ENCODE results near the gene TGM1. TPM values are rescaled to one million over a fixed set of nuclear protein-coding genes. Genes with fewer than 3 reads are reported as not detected.

The TGM1 gene
- total and polyA plus RNA-seq, 10 of the 15 experiments (the other 5 are each of a cell fraction or from before 2014, with no cell fraction given), result 0.05 to 5.9 (median 1.8) TPM

GRCh38 chr14:24285351-24285750 is 22.4 kb upstream of the TGM1 start:
- Histone ChIP-seq H3K36me3 (ENCODE audit: control insufficient read depth in 2 of 2, insufficient read depth in 2 of 2, low read length in 1 of 2) (peaks cover 4 to 5% of the 10 kb centered on the region in 2 experiments; a peak in 3 of 4 replicates), H3K4me1 (ENCODE audit: control insufficient read depth, insufficient read depth, low read length) (peaks cover 11% of the 10 kb centered on the region), H4K20me1 (ENCODE audit: control insufficient read depth, insufficient read depth) (no peaks in the 10 kb centered on the region), H3K79me2 (ENCODE audit: control insufficient read depth, insufficient read depth, low read length) (no peaks in the 10 kb centered on the region), H3K4me2 (ENCODE audit: control insufficient read depth, insufficient read depth) (no peak overlapping the region), H3K9me3 (replicated peaks; ENCODE audit: control insufficient read depth, insufficient read depth, low read length) (no peaks in the 10 kb centered on the region), H3K27me3 (replicated peaks in 1 of 2; ENCODE audit: control insufficient read depth in 2 of 2, insufficient read depth in 2 of 2, low read length in 1 of 2) (no peaks in the 10 kb centered on the region), H3K4me3 (no peak overlapping the region), H2AFZ (ENCODE audit: control insufficient read depth, low read depth, low read length) (no peak overlapping the region), H3K27ac (ENCODE audit: control insufficient read depth, insufficient read depth) (no peak overlapping the region), H3K9ac (ENCODE audit: control insufficient read depth, insufficient read depth, low read length) (no peak overlapping the region)
- ATAC-seq, result no peak
- RAD21 ChIA-PET (ENCODE audit: unreplicated experiment), result interaction anchor here (1.5 kb wide), 1 partner anchor 43 kb away, joined by 4 read pairs; the partner anchor contains the start of gene TINF2
- DNase-seq (ENCODE audit: low read depth, low spot score), result no peak
- FAIRE-seq, result no peak
- in situ Hi-C loops (cut with MboI) (no loop called here), intact Hi-C loops (cut with micrococcal nuclease; ENCODE audit: unreplicated experiment) (no loop called here)
- BruUV-seq (replicated peaks), result no TSS peak
- POLR2A ChIA-PET, result interaction anchor here (0.5 kb wide), 1 partner anchor 40 kb away, joined by 6 read pairs; no protein-coding TSS in a partner anchor
- no peak for TF ChIP-seq CREM (IDR thresholded peaks at IDR 0.05; ENCODE audit: low read depth)
- TF ChIP-seq, protein P1, sequence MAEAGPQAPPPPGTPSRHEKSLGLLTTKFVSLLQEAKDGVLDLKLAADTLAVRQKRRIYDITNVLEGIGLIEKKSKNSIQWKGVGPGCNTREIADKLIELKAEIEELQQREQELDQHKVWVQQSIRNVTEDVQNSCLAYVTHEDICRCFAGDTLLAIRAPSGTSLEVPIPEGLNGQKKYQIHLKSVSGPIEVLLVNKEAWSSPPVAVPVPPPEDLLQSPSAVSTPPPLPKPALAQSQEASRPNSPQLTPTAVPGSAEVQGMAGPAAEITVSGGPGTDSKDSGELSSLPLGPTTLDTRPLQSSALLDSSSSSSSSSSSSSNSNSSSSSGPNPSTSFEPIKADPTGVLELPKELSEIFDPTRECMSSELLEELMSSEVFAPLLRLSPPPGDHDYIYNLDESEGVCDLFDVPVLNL (IDR thresholded peaks at IDR 0.05; ENCODE audit: low read depth, low read length), result no peak
- no peak for TF ChIP-seq IRF3 (IDR thresholded peaks at IDR 0.05)
- CTCF ChIA-PET, result interaction anchor here (17.1 kb wide), 1 partner anchor 40 kb away, joined by 266 read pairs; the partner anchor contains the start of gene TINF2
- 81% methylated on average over 4 of the region's 4 CpGs for WGBS (ENCODE audit: insufficient coverage, insufficient replicate concordance, low lambda C conversion rate, missing lambda C conversion rate)
- SMC1A ChIA-PET (ENCODE audit: uncharacterized antibody, unreplicated experiment), result interaction anchor here (1.9 kb wide), 1 partner anchor 11 kb away, joined by 5 read pairs; no protein-coding TSS in a partner anchor
